ENCODE results near the gene TSPAN18.

The TSPAN18 gene

DNA sequence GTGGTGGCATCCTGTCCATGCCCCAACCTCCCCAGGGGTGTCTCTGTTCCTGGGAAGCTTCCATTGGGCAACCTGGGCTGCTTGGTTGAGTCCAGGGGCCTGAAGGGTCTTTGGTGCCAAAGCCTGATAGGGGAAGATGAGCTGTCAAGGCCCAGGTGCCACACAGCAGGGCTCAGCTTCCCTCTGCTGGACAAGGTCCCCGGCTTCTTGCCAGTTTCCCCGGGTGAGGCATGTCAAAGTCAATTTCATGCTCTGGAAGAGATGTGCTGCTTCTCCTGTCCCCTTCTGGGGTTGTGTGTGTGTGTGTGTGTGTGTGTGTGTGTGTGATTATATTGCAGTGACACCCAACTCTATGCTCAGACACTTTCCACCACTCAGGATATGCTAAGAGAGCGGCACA is 197.0 kb downstream of the TSPAN18 start:
- no peak for DNase-seq (ENCODE audit: low spot score)
- TF ChIP-seq, protein P1, sequence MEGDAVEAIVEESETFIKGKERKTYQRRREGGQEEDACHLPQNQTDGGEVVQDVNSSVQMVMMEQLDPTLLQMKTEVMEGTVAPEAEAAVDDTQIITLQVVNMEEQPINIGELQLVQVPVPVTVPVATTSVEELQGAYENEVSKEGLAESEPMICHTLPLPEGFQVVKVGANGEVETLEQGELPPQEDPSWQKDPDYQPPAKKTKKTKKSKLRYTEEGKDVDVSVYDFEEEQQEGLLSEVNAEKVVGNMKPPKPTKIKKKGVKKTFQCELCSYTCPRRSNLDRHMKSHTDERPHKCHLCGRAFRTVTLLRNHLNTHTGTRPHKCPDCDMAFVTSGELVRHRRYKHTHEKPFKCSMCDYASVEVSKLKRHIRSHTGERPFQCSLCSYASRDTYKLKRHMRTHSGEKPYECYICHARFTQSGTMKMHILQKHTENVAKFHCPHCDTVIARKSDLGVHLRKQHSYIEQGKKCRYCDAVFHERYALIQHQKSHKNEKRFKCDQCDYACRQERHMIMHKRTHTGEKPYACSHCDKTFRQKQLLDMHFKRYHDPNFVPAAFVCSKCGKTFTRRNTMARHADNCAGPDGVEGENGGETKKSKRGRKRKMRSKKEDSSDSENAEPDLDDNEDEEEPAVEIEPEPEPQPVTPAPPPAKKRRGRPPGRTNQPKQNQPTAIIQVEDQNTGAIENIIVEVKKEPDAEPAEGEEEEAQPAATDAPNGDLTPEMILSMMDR (IDR thresholded peaks at IDR 0.05; ENCODE audit: extremely low read depth, insufficient read depth, missing control alignments), result no peak
- in situ Hi-C loops (cut with MboI; ENCODE audit: low pct_unique_long_range_greater_than_20kb, low sequenced_read_pairs, unreplicated experiment), result no loop called here

DNA sequence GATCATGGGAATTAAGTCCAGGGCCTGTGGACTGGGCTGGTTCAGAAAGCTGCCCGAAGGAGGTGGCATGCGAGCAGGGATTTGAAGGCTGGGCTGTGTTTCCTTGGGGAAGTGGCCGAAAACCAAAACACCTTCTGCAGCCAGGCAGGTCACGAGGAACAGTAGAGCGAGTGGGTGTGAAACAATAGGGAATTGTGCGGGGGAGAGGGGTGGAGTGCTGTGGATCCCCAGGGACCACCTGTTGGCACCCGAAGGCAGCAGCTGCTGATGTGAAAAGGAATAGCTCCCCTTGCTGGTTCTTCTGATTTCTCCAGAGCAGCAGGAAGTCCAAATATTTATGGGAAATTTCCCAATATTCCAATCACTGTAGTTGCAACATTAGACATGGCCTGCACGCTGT is 199.3 kb downstream of the TSPAN18 start:
- in situ Hi-C loops (cut with MboI; ENCODE audit: low pct_unique_long_range_greater_than_20kb, low sequenced_read_pairs, unreplicated experiment), result loop anchor here (25.0 kb wide), 1 partner anchor 386 kb away; no protein-coding TSS in a partner anchor
- TF ChIP-seq, protein P1 (IDR thresholded peaks at IDR 0.05; ENCODE audit: extremely low read depth, insufficient read depth, missing control alignments), result no peak
- no peak for DNase-seq (ENCODE audit: low spot score)

DNA sequence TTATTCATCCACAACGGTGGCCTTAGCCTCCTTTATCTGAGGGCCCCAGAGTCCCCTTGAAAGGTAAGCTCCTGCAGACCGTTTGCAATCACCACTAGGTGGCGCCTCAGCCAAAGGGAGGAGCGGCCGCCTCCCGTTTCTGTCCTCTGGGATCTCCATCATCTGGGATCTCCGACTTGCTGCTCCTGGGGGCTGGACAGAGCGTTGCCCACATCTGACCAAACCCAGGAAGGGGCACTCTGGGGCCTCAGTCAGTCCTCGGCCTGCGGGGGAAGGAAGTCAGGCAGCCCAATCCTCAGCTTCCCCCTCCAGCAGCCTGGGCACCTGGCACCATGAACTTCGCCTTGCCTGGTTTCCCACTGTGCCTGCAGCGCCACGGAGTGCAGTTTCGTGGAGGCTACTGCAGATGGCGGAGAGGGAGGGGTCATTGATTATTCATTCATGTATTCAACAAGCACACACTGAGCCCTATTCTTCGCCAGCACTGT is 200.5 kb downstream of the TSPAN18 start:
- TF ChIP-seq, protein P1 (IDR thresholded peaks at IDR 0.05; ENCODE audit: extremely low read depth, insufficient read depth, missing control alignments), result peak; percentile 95
- DNase-seq (ENCODE audit: low spot score), result peak; percentile 73
- in situ Hi-C loops (cut with MboI; ENCODE audit: low pct_unique_long_range_greater_than_20kb, low sequenced_read_pairs, unreplicated experiment), result loop anchor here (25.0 kb wide), 1 partner anchor 385 kb away; no protein-coding TSS in a partner anchor

DNA sequence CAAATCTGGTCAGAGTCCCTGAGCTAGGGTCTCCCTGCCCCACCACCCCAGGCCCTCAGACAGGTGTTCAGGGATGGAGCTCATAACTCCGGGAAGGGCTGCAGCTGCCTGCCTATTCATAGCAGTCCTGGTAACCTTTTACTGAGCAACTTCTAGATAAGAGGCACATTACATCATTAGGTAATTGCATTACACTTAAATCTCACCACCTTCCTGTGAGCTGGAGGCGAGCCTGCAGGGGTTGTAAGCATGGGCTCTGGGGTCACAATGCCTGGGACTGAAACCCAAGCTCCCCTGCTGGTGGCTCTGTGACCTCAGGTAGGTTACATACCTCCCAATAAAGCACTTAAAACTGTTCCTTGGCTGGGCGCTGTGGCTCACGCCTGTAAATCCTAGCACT is 201.4 kb downstream of the TSPAN18 start:
- in situ Hi-C loops (cut with MboI; ENCODE audit: low pct_unique_long_range_greater_than_20kb, low sequenced_read_pairs, unreplicated experiment), result loop anchor here (25.0 kb wide), 1 partner anchor 384 kb away; no protein-coding TSS in a partner anchor
- no peak for DNase-seq (ENCODE audit: low spot score)

DNA sequence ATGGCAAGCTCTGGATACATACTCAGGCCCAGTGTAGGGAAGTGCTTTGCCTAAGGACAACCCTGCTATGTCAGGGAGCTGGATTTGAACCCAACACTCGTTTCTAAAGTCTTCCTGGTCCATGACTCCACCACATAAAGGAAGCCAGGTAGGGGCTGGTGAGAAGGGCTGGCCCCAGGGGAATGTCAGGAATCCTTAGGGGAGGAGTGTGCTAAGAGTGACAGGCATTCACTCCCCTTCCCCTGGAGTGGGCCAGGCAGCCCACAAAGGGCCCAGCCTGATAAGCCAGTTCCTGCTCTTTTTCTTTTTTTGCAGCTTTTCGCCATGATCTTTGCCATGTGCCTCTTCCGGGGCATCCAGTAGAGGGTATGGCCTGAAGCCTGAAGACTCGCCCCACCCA is 202.1 kb downstream of the TSPAN18 start:
- TF ChIP-seq, protein P1 (IDR thresholded peaks at IDR 0.05; ENCODE audit: extremely low read depth, insufficient read depth, missing control alignments), result no peak
- in situ Hi-C loops (cut with MboI; ENCODE audit: low pct_unique_long_range_greater_than_20kb, low sequenced_read_pairs, unreplicated experiment), result loop anchor here (25.0 kb wide), 1 partner anchor 383 kb away; no protein-coding TSS in a partner anchor
- DNase-seq (ENCODE audit: low spot score), result no peak

More for the DNA sequence above, 201.4 kb downstream of the TSPAN18 start:
- TF ChIP-seq, protein P1 (IDR thresholded peaks at IDR 0.05; ENCODE audit: extremely low read depth, insufficient read depth, missing control alignments), result no peak

DNA sequence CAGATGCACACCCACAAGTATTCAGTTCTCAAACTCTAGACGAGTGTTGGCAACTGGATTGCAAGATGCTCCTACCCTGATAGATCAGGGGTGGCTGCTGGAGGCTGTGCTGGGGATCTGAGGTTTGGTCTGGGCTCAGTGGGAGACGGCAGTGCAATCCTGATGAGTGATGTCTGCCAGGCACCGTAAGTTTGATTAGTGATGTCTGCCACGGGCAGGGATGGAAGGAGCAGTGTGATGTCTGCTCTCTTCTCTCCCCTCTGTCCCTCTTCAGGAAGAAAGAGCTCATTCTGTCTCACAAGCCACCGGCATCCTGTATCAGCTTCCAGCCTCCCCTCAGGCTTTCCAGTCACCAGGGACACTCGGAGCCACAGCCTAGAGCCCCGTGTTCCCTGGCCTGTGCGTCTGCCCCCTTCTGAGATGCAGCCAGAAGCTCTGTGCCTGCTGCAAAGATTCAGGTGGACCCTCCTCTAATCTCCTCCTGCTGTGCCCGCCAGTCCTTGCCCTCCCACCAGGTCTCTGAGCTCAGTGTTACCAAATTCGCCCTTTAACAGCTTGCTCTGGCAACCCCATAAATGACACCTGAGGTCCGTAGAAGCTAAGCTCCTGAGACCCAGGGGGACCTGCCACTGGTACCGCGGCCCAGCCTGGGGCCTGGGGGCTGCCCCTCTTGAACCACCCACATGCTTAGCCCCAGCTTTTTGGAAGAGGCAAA is 204.0 kb downstream of the TSPAN18 start:
- in situ Hi-C loops (cut with MboI; ENCODE audit: low pct_unique_long_range_greater_than_20kb, low sequenced_read_pairs, unreplicated experiment), result loop anchor here (25.0 kb wide), 1 partner anchor 382 kb away; no protein-coding TSS in a partner anchor
- TF ChIP-seq, protein P1 (IDR thresholded peaks at IDR 0.05; ENCODE audit: extremely low read depth, insufficient read depth, missing control alignments), result no peak
- no peak for DNase-seq (ENCODE audit: low spot score)

Measured in GM13977 (cell line).